Right renal cortex interstitium (tissue), 3 donors: ENCODE results near the gene LMCD1. TPM values are rescaled to one million over a fixed set of nuclear protein-coding genes. Genes with fewer than 3 reads are reported as not detected.

Source experiments
- DNase-seq, 3 donors: peaks; one replicate each; pipeline ENCODE4 v3.0.0-alpha.2; 2013; ENCODE audit warnings: low read depth in 3 of 3, low spot score in 2 of 3
- polyA plus RNA-seq, 3 donors: library from polyadenylated mRNA; unstranded; fragments of 120-200 nt; gene quantifications; one replicate each; pipeline ENCODE4 v1.2.1, GENCODE V29; 2013; ENCODE audit not compliant: insufficient read length in 3 of 3

The LMCD1 gene
- polyA plus RNA-seq, 3 donors: 30.4 to 32.0 (median 30.5) TPM

DNA sequence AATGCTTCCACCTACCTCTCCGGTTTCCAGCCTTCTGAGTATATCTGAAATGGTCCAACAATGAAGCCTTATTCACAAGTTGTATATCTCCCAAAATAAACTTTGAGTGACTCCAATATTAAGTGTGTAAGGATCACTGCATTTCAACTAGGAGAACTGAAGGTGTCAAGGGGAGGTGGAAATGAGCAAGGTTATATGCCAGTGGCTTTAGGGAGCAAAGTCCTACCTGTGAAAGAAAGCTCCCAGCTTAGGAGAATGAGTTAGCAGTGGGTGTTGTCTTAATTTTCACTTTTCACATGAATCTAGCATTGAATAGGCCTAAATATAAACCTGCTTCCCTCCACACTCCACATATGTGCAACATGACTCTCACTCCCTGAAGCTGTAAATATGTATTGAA, 29.0 kb downstream of the LMCD1 start:
- no peak for DNase-seq

DNA sequence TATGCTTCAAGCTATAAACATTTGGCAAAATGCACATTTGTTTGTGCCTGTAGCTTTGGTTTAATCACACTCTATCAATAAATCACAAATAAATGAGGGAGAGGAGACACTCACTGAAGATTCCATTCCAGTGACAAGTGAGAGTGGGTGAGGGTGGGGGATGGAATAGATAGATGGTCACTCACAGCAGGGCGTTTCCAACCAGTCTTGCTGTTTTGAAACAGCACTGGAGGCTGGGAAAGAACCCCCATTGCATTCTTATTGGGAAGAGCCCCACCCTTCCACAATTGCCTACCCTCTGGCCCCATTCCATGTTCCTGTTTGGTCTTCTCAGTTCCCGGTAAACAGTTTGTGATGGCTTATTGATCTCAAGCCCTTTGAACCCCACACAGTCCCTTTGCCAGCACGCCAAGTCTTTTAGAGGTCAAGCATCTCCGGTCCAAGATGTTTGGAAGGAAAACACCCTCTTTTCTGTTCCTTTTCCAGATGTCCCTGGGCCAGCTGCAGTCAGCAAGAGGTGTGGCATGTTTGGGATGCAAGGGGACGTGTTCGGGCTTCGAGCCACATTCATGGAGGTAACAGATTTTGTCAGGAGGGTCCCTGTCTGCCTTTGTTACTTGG, 30.7 kb downstream of the LMCD1 start:
- no peak for DNase-seq

DNA sequence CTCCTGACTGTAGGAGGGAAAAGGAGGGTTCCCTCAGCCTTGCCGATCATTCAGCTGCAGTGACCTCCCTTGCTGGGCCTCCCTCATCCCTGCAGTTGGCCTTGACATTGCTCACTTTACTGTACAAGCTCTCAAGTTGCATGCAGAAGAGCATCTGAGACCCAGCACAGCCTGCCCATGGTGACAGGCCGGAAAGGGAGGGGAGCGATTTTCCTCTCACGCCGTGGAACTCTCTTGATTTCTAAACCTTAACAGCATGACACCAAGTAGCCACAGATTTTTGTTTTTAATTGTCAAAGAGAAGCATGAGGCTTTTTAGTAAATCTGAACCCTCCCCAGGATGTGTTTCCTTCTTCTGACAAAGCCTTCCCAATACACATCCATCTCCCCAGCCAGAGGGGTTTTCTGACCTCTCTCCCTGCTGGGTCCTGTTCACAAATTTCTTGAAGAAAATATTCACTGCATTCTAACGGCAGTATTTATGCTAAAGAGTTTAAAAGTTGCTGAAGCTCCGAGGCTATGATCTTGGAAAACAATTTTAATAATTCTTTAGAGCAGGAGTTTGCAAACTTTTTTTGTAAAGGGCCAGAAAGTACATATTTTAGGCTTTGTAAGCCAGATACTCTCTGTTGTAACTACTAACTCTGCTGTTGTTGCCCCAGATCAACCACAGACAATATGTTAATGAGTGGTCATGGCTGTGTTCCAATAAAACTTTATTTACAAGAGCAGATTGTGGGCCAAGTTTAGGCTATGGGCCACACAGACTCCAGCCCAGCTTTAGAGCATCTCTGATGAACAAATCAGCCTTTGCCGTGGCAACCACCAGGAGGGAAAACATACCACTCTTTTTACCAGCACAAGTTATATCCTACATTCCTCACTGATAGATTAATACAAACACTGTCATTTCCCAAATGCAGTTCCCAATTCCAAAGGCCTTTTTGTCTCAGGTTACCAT, 34.8 kb downstream of the LMCD1 start:
- DNase-seq: no peak

DNA sequence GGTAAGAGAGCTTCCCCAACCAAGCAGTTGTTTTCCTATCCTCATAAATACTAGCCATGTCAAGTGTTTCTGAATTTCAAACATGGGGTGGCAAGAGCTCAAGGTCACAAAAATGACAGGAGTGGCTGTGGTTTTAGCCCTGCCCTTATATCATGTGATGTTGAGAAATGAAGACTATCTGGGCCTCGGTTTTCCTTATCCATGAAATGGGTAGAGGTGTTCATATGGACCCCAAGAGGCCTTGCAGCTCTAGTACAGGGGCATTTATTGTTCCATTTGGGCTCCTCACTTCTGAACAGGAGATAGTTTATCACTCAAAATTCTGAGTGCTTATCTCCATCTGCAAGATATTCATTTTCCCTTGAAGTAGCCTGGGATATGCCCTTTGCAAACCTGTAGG, 35.8 kb downstream of the LMCD1 start:
- DNase-seq: no peak

DNA sequence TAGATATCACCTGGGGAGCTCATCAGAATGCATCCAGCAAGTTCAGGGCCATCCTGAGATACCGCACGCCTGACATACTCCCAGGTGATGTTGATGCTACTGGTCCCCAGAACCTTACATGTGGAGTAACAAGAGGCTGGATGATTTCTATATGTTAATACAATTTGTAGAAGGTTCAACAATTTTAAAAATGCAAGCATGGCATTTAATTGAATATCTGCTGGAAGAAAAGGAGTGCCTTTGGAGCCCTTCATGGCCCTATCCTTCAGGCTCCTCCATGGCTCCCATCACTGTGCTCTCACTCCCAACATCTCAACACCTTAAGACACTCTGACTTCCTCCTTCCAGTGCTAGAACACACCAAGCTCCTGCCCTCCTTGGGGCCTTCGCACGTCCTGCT, 36.6 kb downstream of the LMCD1 start:
- no peak for DNase-seq

DNA sequence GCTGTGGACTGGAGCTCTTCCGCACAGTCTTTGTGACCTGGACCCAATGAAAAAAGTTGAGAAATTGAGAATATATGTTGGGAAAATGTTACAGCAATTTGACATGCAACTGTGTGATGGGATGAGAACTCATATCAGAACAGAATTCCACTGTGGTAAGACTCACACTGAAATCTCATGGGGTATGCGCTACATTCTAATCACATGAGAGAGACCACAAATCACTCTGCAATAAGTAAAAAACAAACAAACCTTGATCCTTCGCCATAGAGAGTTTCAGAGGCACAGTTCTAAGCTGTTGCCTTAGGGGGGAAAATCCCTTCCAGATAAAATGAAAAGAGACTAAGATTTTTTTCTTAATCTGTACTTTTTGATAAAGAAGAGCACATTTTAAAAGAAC, 37.3 kb downstream of the LMCD1 start:
- DNase-seq: no peak

DNA sequence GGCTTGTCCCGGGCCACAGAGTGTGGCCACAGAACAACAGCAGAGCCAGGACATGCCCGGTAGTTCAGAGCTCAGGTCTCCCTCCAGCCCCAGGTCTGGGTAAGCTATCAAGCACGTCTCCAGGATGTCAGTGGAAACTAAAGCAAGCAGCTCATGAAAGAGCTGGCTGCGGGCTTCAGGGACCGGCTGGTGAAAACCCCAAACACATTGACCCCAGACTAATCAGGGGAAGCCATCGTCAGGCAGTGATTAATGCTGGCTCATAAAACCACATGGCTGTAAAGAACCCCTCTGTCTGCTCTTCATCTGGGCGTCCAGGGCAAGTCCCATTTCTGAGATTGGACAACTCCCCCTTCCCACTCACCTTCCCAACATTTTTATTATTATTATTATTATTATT, 37.8 kb downstream of the LMCD1 start:
- no peak for DNase-seq

DNA sequence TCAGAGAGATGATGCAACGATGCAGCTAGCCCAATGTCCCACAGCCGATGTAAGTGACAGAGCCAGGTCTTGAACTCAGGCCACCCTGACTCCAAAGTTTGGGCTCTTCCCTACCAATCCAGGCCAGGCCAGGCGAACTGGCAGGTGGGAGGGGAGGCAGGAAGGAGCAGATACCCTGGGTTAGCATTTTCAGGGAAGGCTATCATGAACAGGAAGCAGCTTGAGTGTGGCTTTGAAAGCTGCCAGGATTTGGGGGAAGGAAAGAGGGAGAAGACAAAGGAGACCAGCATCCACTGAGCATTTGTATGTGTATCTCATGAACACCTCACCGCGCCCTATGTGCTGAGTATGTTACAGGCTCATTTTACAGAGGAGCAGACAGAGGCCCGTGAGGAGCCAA, 38.8 kb downstream of the LMCD1 start:
- no peak for DNase-seq

DNA sequence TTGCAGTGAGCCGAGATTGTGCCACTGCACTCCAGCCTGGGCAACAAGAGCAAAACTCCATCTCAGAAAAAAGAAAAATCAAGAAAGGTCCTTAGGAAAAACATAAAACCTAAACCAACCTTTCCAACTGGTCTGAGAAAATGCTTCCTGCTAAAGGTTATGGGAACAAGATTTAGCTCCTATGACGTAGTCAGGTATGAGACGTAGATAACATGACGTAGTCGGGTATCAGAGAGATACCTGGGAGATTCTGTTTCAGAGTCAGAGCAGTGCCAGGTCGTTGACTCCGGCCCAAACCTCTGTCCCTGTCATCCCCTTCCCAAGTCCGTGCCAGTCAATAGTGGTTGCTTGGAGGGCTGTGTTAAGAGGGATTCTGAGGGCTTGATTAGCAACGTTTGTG, 39.9 kb downstream of the LMCD1 start:
- DNase-seq: no peak

DNA sequence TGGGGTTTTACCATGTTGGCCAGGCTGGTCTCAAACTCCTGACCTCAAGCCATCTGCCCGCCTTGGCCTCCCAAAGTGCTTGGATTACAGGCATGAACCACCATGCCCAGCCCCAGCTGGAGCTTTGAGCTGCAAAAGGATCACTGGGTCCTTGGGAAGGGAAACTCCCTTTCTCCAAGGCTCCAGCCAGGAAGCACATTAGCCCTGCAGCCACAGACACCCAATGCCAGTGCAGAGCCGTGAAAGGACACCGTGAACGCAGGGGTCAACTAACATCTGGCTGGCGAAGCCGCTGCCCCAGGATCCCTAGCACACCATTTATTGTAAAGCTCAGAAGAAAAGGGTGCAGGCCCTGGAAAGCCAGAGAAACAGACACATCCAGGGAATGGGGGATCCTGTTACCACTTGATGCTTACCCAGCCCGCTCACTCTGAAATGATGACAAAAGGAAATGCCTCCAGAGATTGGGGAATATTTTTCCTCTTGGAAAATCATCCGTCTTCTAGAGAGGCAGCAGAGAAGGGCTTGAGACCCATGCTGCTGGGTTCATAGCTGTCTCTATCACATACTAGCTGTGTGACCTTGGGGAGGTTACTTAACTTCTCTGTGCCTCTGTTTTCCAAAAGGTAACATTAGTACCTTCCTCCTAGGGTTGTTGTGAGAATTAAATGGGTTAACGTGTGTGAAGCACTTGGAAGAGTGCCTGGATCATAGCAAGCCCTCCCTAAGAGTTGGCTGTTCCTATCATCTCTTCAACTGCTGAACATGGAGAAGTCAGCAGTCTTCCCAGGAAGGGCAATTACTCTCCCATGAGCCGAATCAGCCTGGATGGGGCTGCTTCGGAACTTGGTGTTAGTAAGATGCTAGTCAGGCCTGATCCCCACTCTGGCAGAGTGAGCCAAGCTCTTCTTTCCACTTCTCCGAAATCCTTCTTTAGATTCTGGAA, 40.8 kb downstream of the LMCD1 start:
- no peak for DNase-seq

DNA sequence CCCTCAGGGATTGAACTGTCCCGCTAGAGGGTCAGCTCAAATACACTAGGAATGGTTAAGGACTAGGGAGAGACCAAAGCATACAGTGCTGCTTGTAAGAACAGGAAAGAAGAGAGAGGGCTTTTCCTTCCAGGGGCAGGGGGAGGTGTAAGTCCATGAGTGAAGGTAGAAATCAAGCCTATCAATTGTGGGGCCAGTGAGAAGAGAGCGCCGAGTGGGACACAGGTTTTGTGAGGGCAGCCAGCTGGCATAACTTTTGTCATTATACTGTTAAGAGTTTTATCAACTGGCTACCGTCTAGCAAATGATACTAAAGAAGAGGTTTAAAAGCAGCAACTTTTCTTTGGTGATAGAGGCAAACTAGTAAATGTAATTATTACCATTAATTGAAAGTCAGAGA, 45.0 kb downstream of the LMCD1 start:
- no peak for DNase-seq

DNA sequence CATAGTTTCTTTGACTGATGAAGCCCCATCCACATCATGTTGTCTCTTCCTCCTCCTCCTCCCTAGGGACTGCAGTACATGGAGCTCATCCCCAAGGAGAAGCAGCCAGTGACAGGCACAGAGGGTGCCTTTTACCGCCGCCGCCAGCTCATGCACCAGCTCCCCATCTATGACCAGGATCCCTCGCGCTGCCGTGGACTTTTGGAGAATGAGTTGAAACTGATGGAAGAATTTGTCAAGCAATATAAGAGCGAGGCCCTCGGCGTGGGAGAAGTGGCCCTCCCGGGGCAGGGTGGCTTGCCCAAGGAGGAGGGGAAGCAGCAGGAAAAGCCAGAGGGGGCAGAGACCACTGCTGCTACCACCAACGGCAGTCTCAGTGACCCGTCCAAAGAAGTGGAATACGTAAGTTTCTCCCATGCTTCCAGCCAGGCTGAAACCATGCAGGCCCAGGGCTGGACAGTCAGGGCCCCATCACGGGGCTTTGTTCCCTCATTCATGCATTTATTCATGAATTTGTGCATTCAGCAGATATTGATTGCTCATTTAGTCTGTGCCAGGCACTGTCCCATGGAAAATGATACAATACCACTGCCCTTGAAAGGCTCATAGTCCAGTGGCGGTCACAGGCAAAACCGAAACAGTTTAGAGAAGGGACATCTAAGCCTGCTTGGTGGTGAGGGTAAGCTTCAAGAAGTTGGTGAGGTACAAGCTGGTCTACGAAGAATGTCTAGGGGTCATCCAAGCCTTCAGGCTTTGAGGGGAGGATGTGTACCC, 47.1 kb downstream of the LMCD1 start:
- no peak for DNase-seq

DNA sequence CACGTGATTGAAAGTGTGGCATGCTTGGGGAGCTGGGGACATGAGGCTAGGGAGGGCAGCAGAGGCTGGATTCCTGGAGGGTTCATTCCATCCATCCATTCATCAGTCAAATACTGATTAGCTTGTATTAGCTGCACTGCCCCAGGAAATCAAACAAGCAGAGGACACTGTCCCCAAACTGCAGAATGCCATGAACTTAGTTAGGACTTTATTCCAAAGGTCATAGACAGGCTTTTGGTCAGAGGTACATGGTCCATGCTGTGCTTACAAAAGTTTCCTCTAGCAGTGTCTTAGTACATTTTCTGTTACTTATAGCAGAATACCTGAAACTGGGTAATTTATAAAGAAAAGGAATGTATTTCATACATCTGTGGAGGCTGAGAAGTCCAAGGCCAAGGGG, 47.7 kb downstream of the LMCD1 start:
- no peak for DNase-seq

DNA sequence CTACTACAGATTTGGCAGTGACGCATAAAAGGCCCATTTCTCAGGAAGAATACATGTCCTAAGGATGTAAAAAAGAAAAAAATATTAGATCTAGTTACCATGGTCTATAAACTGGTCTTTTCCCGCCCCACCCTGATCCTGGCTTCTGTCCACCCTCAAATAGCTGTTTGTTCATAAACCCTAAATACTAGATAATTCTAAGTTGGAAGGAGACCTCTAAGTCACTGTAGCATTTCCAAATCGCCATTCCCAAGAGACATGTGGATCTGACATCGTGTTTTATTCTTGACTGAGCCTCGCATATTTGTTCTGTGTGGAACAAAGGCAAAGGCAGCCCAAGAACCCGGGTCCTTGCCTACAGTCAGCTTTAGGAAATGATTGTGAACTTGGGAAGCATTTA, 49.0 kb downstream of the LMCD1 start:
- DNase-seq: no peak

DNA sequence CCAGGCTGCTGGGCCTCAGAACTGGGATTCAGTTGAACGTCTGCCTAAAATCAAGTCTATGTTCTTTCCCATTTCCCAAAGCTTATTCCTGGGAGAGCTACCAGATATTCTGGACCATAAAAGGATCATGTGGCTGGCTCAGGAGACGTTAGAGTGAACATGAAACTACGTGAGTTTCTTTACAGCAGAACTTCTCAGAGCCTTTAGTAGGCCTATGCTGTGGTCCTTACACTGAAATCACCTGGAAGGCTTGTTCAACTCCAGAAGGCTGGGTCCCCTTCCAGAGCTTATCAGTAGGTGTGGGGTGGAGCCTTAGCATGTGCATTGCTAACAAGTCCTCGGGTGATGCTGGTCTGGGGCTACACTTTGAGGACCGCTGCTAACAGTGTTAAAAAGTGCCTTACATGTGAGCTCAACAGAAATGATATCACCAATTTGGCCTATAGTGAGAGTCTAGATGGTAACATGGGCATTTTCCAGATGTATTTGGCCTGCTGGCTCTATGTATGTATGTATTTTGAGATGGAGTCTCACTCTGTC, 50.7 kb downstream of the LMCD1 start:
- no peak for DNase-seq

DNA sequence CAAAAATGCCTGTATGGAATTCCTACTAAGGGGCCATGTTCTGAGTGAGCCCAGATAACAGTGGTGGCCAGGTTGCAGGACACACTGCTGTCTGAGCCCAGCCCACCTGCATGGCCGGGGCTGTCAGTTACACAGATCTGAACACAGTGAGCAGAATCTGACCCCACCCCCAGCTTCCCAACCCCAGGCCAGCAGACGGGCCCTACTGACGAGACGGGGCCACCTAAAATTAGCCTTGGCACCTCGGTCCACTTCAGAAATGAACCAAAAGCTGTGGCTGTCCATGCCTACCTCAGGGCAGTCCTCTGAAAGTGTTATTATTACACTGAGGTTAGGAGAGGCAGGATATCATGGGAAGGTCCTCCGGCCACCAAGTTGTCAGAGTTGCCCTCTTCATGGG, 51.8 kb downstream of the LMCD1 start:
- DNase-seq: no peak

DNA sequence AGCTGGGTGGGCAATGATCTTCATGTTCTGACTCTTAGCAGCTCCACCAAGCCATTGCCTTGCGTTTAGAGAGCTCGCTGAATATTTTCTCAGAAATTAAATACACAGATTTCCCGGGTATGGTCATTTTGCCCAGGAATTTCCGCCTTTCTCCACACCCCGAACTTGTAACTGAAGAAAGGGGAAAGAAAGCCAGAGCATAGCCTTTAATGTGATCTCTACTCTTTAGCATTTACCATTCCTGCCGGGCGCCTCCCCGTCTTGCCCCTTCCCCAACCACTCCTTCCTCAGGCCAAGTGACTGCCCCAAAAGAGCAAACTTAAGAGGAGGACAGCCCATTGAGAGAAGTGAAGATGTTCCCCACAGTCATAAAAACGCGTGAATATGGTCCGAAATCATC, 53.1 kb downstream of the LMCD1 start:
- DNase-seq: no peak

DNA sequence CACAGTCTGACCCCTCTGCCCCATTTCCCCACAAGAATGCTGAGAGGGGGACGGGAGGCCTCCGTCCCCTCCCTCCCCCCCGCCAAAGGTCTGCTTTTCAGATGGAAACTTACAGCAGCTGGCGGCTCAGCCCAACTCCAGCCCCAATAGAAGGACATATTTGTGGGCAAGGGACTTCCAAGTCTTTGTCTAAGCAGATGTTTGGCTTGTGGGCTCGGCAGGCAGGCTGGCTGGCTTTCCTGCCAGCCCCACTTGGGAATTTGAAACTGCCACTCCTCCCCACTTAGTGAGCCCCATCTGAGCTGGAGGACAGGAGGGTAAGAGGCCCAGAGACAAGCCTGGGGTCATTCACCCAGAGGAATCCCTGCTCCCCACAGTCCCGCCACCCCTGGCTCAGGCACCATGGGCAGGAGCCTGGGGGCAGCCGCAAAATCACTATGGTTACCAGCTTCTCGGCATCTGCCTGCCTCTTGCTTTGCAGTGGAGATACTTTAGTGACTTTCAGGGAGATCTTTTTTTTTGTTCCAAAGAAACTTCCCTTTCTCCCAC, 53.6 kb downstream of the LMCD1 start:
- DNase-seq: no peak

DNA sequence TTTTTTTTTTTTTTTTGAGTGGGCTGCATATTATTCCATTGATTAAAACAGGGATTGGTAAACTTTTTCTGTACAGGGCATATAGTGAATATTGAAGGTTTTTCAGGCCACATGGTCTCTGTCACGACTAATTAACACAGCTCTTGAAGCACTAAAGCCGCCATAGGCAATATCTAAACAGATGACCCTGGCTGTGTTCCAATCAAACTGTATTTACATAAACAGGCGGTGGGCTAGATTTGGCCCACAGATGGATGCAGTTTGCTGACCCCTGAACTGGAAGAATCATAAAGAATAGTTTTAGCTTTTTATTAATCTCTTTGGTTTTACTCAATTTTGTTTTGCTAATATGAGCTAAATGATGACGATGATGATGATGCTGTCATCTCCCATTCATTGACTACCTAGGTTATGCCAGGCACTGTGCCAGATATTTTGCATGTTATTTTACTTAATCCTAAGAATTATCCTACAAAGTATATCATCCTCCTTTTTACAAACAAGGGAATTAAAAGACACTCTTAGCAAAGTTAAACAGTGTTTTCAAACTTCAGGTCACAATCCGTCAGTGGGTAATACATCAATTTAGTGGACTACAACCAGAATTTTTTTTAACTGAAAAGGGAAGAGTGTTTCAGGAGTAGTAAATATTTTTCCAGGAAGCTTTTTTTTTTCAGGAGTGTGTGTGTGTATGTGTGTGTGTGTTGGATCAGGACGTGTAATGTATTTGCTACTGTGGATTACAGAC, 54.3 kb downstream of the LMCD1 start:
- no peak for DNase-seq
